GM10248 (cell line): ENCODE measurements around the gene PSMD12.
"Not testable (repeated sequence)": the region's sequence is repeated elsewhere in the genome, so short reads cannot be mapped to it uniquely, and the experiment has no call there.

Experiments
- CTCF ChIA-PET: fragments of 300-600 bp; sonication (Branson Sonifier 250); formaldehyde crosslinking; extraction: SDS; loops from one replicate; lab custom pipeline; 2021; ENCODE audit warnings: antibody characterized with exemption; lab: Yijun Ruan, JAX
- POLR2A ChIA-PET: fragments of 350-650 bp; sonication (Branson Sonifier 250); formaldehyde crosslinking; extraction: SDS; loops from one replicate; lab custom pipeline; 2020; ENCODE audit warnings: antibody characterized with exemption; lab: Yijun Ruan, JAX
- DNase-seq: peaks from one replicate; pipeline ENCODE4 v3.0.0; 2012; ENCODE audit errors: extremely low spot score
- CTCF ChIP-seq: IDR thresholded peaks from 2 replicates; pipeline ENCODE4 v1.5.1; 2012; ENCODE audit warnings: mild to moderate bottlenecking, low read depth; ENCODE audit errors: extremely low read depth, missing control alignments, control extremely low read depth

PSMD12 gene

DNA sequence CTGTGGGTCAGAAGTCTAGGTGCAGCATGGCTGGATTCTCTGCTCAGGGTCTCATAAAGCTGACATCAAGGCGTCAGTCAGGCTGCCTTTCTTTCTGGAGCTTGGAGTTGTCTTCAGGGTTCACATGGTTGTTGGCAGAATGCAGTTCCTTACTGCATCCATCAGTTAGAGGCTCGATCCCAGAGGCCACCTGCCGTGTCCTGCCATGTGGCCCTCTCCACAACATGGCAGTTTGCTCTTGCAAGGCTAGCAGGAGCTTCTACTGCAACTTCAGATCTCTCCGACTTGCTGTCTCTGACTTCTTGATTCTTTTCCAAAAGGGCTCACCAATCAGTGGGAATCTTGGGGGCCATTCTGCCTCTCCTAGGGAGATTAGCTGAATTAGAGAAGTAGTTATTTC lies 22.6 kb upstream of the PSMD12 start:
- POLR2A ChIA-PET, result no interaction called here
- CTCF ChIA-PET, result interaction anchor here (0.7 to 7.1 kb wide), 11 partner anchors 12 to 300 kb away, joined by 3 to 108 read pairs (median 3); partner anchors contain the start of genes PITPNC1 and PSMD12
- TF ChIP-seq CTCF, result no peak
- no peak for DNase-seq

GRCh38 chr17:67388536-67388935 lies 22.2 kb upstream of the PSMD12 start:
- DNase-seq, POLR2A ChIA-PET: not testable (repeated sequence)
- CTCF ChIA-PET, result interaction anchor here (1.1 to 7.1 kb wide), 8 partner anchors 12 to 300 kb away, joined by 3 to 108 read pairs (median 4); partner anchors contain the start of gene PITPNC1

GRCh38 chr17:67386965-67387551 lies 20.7 kb upstream of the PSMD12 start:
- no peak for DNase-seq
- ChIA-PET POLR2A (no interaction called here), CTCF (interaction anchor here (0.6 to 7.1 kb wide), 18 partner anchors 9 to 290 kb away, joined by 3 to 108 read pairs (median 4); partner anchors contain the start of gene PITPNC1)
- TF ChIP-seq CTCF, result peak; percentile 51

- no peak for TF ChIP-seq CTCF
- ChIA-PET CTCF (interaction anchor here (1.2 to 7.1 kb wide), 6 partner anchors 9 to 304 kb away, joined by 3 to 108 read pairs (median 6); partner anchors contain the start of gene PITPNC1), POLR2A (interaction anchor here (0.6 kb wide), 1 partner anchor 9 kb away, joined by 5 read pairs; no protein-coding TSS in a partner anchor)
- no peak for DNase-seq
Observed at GRCh38 chr17:67385122-67385988, 19.0 kb upstream of the PSMD12 start.

- no peak for DNase-seq
- CTCF ChIA-PET, result interaction anchor here (1.1 to 5.8 kb wide), 2 partner anchors 15 to 94 kb away, joined by 3 to 70 read pairs; no protein-coding TSS in a partner anchor
- no peak for TF ChIP-seq CTCF
- POLR2A ChIA-PET, result interaction anchor here (0.6 kb wide), 1 partner anchor 81 kb away, joined by 4 read pairs; no protein-coding TSS in a partner anchor
Observed at GRCh38 chr17:67381929-67382257, 15.5 kb upstream of the PSMD12 start.

DNA sequence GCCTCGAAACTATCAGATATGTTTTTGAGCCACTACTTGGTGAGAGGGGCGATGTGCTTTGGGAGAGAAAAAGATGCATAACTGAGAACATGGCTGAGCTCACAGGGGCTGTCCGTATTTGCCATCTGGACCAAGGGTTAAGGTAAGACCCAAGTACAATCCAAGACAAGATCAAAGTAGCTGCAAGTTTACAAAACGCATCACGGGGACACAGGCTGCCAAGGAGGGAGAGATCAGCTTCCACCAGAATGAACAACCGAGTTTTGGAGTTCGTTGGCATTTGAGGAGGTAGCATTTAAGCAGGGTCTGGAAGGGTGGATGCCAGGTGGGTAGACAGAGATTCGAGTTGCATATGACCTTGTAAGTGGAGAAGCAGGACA lies 12.9 kb upstream of the PSMD12 start:
- no peak for DNase-seq
- ChIA-PET CTCF (interaction anchor here (0.7 to 9.6 kb wide), 48 partner anchors 9 to 391 kb away, joined by 3 to 108 read pairs (median 7); partner anchors contain the start of gene PSMD12), POLR2A (no interaction called here)
- no peak for TF ChIP-seq CTCF
